HG03469 (cell line): Measurements from ENCODE around the gene PGBD2.
"Not testable (repeated sequence)": the region's sequence is repeated elsewhere in the genome, so short reads cannot be mapped to it uniquely, and the experiment has no call there.

Experiments used
- ATAC-seq: cut with Tn5 transposase; IDR thresholded peaks from one replicate; pipeline ENCODE4 v1.9.1; 2021; ENCODE audit warnings: mild to moderate bottlenecking, moderate library complexity, moderate number of reproducible peaks; ENCODE audit not compliant: unreplicated experiment

PGBD2 gene

GRCh38 chr1:248886237-248886895, 19.7 kb upstream of the PGBD2 start:
- ATAC-seq, result no peak

DNA sequence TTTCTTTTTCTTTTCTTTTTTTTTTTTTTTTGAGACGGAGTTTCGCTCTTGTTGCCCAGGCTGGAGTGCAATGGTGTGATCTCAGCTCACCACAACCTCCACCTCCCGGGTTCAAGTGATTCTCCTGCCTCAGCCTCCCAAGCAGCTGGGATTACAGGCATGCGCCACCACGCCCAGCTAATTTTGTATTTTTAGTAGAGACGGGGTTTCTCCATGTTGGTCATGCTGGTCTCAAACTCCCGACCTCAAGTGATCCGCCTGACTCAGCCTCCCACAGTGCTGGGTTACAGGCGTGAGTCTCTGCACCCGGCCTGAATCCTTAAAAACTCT, 16.2 kb upstream of the PGBD2 start:
- ATAC-seq, result not testable (repeated sequence)

- ATAC-seq, result no peak
Measured at GRCh38 chr1:248890549-248891498, 15.2 kb upstream of the PGBD2 start.

DNA sequence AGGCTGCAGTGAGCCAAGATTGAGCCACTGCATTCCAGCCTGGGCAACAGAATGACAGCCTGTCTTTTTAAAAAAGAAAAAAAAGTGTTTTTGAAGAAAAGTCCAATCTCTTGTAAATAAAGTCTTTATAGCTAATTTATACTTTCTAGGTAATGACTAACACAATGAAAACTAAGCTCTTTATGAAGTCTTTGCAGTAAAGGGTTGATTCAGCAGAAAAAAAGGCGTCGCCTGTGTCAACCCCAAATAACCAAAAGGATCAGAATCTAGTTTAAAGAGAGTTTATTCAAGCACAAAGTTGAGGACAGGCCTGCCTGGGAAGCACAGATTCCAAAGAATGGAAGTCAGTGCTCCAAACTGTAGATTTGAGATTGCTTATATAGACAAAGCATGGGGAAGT, 14.3 kb upstream of the PGBD2 start:
- ATAC-seq, result no peak

GRCh38 chr1:248892590-248892989, 13.4 kb upstream of the PGBD2 start:
- ATAC-seq, result no peak

DNA sequence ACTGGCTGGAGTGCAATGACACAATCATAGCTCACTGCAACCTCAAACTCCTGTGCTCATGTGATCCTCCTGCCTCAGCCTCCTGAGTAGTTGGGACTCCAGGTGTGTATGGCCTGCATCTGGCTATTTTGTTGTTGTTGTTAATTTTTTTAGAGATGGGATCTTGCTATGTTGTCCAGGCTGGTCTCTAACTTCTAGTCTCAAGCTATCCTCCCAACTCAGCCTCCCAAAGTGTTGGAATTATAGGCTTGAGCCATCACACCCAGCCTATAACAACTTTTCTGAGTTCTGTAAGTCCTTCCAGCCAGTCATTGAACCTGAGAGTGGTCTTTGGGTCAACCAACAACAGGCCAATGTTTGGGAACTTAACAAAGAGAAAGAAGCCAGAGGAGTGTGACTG, 11.2 kb upstream of the PGBD2 start:
- no peak for ATAC-seq

- ATAC-seq, result no peak
Measured at GRCh38 chr1:248897412-248898337, 8.4 kb upstream of the PGBD2 start.

GRCh38 chr1:248900637-248901036, 5.4 kb upstream of the PGBD2 start:
- no peak for ATAC-seq

DNA sequence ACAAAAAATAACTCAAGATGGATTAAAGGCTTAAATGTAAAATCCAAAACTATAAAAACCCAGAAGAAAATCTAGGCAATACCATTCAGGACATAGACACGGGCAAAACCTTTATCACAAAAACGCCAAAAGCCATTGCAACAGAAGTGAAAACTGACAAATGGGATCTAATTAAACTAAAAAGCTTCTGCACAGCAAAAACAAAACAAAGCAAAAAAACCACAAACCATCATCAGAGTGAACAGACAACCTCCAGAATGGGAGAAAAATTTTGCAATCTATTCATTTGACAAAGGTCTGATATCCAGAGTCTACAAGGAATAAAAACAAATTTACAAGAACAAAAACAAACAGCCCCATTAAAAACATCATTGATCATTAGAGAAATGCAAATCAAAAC, 4.5 kb upstream of the PGBD2 start:
- no peak for ATAC-seq

- no peak for ATAC-seq
Measured at GRCh38 chr1:248904437-248905216, 1.4 kb upstream of the PGBD2 start.

GRCh38 chr1:248905662-248906008, 400 bp upstream of the PGBD2 start:
- no peak for ATAC-seq

DNA sequence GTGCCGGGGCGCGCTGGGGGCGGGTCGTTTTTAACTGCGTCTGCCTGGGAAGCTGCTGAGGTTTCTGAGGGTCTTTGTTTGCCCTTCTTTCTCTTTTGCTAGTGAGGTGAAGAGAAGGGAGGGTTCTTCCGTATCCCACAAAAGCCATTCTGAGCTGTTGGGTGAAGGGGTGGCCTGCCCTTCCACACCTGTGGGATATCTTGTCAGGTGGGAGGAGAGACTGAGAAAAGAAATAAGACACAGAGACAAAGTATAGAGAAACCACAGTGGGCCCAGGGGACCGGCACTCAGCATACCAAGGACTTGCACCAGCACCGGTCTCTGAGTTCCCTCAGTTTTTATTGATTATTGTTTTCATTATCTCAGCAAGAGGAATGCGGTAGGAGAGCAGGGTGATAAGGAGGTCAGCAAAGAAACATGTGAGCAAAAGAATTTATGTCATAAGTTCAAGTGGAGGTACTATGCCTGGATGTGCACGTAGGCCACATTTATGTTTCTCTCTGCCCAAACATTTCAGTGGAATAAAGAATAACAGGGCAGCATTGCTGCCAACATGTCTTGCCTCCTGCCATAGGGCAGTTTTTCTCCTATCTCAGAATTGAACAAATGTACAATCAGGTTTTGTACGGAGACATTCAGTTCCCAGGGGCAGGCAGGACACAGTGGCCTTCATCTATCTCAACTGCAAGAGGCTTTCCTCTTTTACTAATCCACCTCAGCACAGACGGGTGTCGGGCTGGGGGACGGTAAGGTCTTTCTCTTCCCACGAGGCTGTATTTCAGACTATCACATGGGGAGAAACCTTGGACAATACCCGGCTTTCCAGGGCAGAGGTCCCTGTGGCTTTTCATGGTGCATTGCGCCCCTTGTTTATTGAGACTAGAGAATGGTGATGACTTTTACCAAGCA, 972 bp downstream of the PGBD2 start:
- peak; percentile 2 for ATAC-seq

DNA sequence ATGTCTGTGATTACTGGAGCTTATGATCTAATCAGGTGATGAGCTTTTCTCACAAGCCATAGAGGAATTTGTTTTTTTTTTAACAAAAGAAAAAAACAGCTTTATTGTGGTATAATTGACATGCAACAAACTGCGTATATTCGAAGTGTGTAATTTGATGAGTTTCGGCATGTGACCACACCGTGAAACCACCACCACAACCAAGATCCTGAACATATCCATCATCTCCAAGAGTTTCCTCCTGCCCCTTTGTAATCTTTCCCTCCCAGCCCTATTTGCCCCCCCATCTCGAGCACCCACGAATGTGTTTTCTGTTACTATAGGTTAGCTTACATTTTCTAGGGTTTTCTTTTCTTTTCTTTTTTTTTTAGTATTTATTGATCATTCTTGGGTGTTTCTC, 4.7 kb downstream of the PGBD2 start:
- ATAC-seq, result no peak

DNA sequence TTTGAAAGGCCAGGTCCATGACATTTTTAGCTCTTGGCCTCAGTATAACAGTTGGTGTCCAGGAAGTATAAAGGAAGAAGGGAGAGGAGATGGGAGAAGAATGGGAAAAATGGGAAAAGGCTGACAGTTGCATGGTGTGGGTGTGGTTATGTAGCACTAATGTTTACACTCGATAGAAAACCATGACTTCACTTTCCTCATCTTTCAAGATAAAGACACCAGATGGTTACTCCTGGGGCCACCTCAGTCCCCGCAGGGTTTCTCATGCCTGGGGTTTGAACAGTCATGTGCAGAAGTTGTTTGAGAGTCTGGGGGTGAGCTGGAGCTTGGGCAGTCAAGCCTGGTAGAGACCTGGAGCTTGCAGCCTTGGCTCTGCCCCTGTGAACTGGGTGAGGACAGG, 7.9 kb downstream of the PGBD2 start:
- no peak for ATAC-seq

DNA sequence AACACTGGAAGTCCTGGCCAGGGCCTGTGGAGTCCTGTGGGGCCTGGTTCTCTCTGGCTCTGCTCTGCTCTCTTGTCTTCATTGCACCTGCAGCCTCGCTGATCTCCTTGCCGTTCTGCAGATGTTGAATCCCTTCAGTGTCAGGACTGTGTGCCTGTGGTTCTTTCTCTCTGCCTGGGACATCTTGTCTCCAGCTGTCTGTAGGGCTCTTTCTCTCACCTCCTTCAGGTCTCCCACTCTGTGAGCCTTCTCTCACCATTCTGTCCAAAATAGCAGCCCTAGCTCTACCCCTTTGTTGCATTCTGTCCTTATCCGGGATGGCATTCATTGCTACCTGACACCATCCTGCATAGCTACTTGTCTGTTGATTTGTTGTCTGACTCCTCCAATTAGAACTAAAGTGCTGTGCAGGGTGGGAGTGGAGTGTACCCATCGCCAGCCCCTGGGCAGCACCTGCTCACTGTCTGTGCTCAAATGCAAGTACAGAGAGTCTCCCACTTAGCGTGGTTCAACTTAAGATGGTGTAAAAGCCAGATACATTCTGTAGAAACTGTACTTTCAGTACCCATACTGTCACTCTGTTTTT, 8.9 kb downstream of the PGBD2 start:
- no peak for ATAC-seq

DNA sequence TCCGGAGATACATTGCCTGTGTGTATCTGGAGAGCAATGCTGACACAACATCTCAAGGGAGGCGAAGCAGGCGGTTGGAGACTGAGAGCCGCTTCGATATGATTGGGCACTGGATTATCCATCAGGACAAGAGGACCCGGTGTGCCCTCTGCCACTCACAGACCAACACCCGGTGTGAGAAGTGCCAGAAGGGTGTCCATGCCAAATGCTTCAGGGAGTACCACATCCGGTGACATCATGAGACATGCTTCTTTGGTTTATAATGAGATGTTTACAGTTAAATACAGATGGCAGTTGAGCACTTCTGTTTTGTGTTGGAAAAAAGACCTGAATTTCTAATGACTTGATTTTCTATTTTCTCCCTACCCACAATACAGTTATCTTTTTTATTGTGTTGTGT, 12.1 kb downstream of the PGBD2 start:
- ATAC-seq, result no peak

GRCh38 chr1:248923352-248924338, 17.6 kb downstream of the PGBD2 start:
- ATAC-seq, result no peak
